ENCODE data around the gene PANK1.
A peak's percentile ranks its signal among the peaks of the same experiment; 100 is the strongest.
"Not testable (repeated sequence)": the region's sequence is repeated elsewhere in the genome, so short reads cannot be mapped to it uniquely, and the experiment has no call there.

The PANK1 gene

GRCh38 chr10:89651916-89652573 lies 7.0 kb upstream of the PANK1 start:
- no peak for DNase-seq

- DNase-seq, result no peak
Measured at GRCh38 chr10:89651205-89651915, 6.3 kb upstream of the PANK1 start.

GRCh38 chr10:89649051-89649450 lies 4.0 kb upstream of the PANK1 start:
- DNase-seq, result no peak

- no peak for DNase-seq
Measured at GRCh38 chr10:89648074-89648473, 3.0 kb upstream of the PANK1 start.

- DNase-seq, result peak; percentile 77
Measured at GRCh38 chr10:89646889-89647657, 2.0 kb upstream of the PANK1 start.

GRCh38 chr10:89645742-89646172 lies 715 bp upstream of the PANK1 start:
- DNase-seq, result no peak

- no peak for DNase-seq
Measured at GRCh38 chr10:89644691-89644966, 413 bp downstream of the PANK1 start.

GRCh38 chr10:89643812-89644690 lies 991 bp downstream of the PANK1 start:
- peak; percentile 97 for DNase-seq

GRCh38 chr10:89643431-89643811 lies 1.6 kb downstream of the PANK1 start:
- DNase-seq, result no peak

GRCh38 chr10:89642193-89642592 lies 2.8 kb downstream of the PANK1 start:
- no peak for DNase-seq

GRCh38 chr10:89640241-89640640 lies 4.8 kb downstream of the PANK1 start:
- DNase-seq, result no peak

GRCh38 chr10:89639326-89639725 lies 5.7 kb downstream of the PANK1 start:
- no peak for DNase-seq

GRCh38 chr10:89637113-89637512 lies 7.9 kb downstream of the PANK1 start:
- no peak for DNase-seq

GRCh38 chr10:89634637-89635036 lies 10.4 kb downstream of the PANK1 start:
- no peak for DNase-seq

GRCh38 chr10:89633484-89633883 lies 11.6 kb downstream of the PANK1 start:
- DNase-seq, result peak; percentile 63

- DNase-seq, result no peak
Measured at GRCh38 chr10:89632824-89633223, 12.2 kb downstream of the PANK1 start.

GRCh38 chr10:89627830-89628229 lies 17.2 kb downstream of the PANK1 start:
- no peak for DNase-seq

- DNase-seq, result peak; percentile 65
Measured at GRCh38 chr10:89625041-89625765, 19.8 kb downstream of the PANK1 start.

- DNase-seq, result no peak
Measured at GRCh38 chr10:89624020-89624419, 21.0 kb downstream of the PANK1 start.

- no peak for DNase-seq
Measured at GRCh38 chr10:89622151-89622550, 22.9 kb downstream of the PANK1 start.

GRCh38 chr10:89621438-89621837 lies 23.6 kb downstream of the PANK1 start:
- DNase-seq, result no peak

- not testable (repeated sequence) for DNase-seq
Measured at GRCh38 chr10:89620296-89620695, 24.7 kb downstream of the PANK1 start.

All from fibroblast of skin of abdomen (primary cell).